Measurements from ENCODE around the gene ACOXL.

- TF ChIP-seq CTCF (conservative IDR thresholded peaks at IDR 0.05 in 1 of 2, IDR thresholded peaks at IDR 0.05 in 1 of 2; ENCODE audit: extremely low read depth in 1 of 2, insufficient read depth in 1 of 2, low read depth in 1 of 2, low read length in 2 of 2) (no peak), EZH2 (IDR thresholded peaks at IDR 0.05; ENCODE audit: borderline replicate concordance, low read length) (no peak)
These were observed 115.3 kb downstream of the ACOXL start for GRCh38 chr2:110847651-110848050.

Data from mammary epithelial cell (primary cell).